Neural progenitor cell (in vitro differentiated cells): Measurements from ENCODE around the gene ASB15. TPM values are rescaled to one million over a fixed set of nuclear protein-coding genes. Genes with fewer than 3 reads are reported as not detected.

ENCODE experiments used
- DNase-seq: peaks from one replicate; pipeline ENCODE4 v3.0.0-alpha.2; 2016; ENCODE audit warnings: low spot score
- H2AFZ ChIP-seq: fragments of 200-600 bp; sonication (generic); replicated peaks from 2 replicates; pipeline ENCODE4 v1.6.1; 2016; ENCODE audit warnings: antibody characterized with exemption
- H3F3A ChIP-seq: fragments of 200-600 bp; sonication (generic); 2 replicates; pipeline ENCODE4 v1.6.1; 2016; ENCODE audit warnings: antibody characterized with exemption, low read depth
- H3K27ac ChIP-seq: fragments of 200-600 bp; sonication (generic); 2 replicates; pipeline ENCODE4 v1.5.1; 2016; ENCODE audit warnings: mild to moderate bottlenecking
- H3K27me3 ChIP-seq: fragments of 200-600 bp; sonication (generic); 2 replicates; pipeline ENCODE4 v1.6.1; 2016; ENCODE audit warnings: mild to moderate bottlenecking, moderate library complexity
- H3K36me3 ChIP-seq: fragments of 200-600 bp; sonication (generic); 2 replicates; pipeline ENCODE4 v1.5.1; 2016
- H3K4me1 ChIP-seq: fragments of 200-600 bp; sonication (generic); 2 replicates; pipeline ENCODE4 v1.6.1; 2016; ENCODE audit warnings: mixed run types
- H3K4me2 ChIP-seq: fragments of 200-600 bp; sonication (generic); 2 replicates; pipeline ENCODE4 v1.6.1; 2016
- H3K4me3 ChIP-seq: fragments of 200-600 bp; sonication (generic); 2 replicates; pipeline ENCODE4 v1.5.1; 2016
- H3K79me2 ChIP-seq: fragments of 200-600 bp; sonication (generic); 2 replicates; pipeline ENCODE4 v1.6.1; 2016; ENCODE audit warnings: low read depth
- H3K9ac ChIP-seq: fragments of 200-600 bp; sonication (generic); 2 replicates; pipeline ENCODE4 v1.6.1; 2016
- H3K9me3 ChIP-seq: fragments of 200-600 bp; sonication (generic); 2 replicates; pipeline ENCODE4 v1.5.1; 2016; ENCODE audit warnings: low read depth
- H4K20me1 ChIP-seq: fragments of 200-600 bp; sonication (generic); 2 replicates; pipeline ENCODE4 v1.6.1; 2016; ENCODE audit warnings: low read depth
- H3K27ac Mint-ChIP-seq: 3 replicates; pipeline ENCODE4 v1.8.0; 2021; ENCODE audit warnings: mixed read lengths
- H3K27me3 Mint-ChIP-seq: 2 replicates; pipeline ENCODE4 v1.8.0; 2022; ENCODE audit warnings: low read depth, mild to moderate bottlenecking, inconsistent platforms, moderate library complexity, mixed read lengths; ENCODE audit not compliant: insufficient read depth
- H3K36me3 Mint-ChIP-seq: 3 replicates; pipeline ENCODE4 v1.8.0; 2021; ENCODE audit warnings: mixed read lengths
- H3K4me1 Mint-ChIP-seq: 3 replicates; pipeline ENCODE4 v1.8.0; 2021; ENCODE audit warnings: mixed read lengths
- H3K4me3 Mint-ChIP-seq: 3 replicates; pipeline ENCODE4 v1.8.0; 2021; ENCODE audit warnings: mild to moderate bottlenecking, moderate library complexity, mixed read lengths
- H3K9me3 Mint-ChIP-seq: 3 replicates; pipeline ENCODE4 v1.8.0; 2020; ENCODE audit warnings: mixed read lengths
- CTCF ChIP-seq: fragments of 200-600 bp; sonication (generic); IDR thresholded peaks from 2 replicates; pipeline ENCODE4 v1.5.1; 2017; ENCODE audit warnings: antibody characterized with exemption, mild to moderate bottlenecking
- EZH2 ChIP-seq: fragments of 200-600 bp; sonication (generic); IDR thresholded peaks from 2 replicates; pipeline ENCODE4 v1.6.1; 2017; ENCODE audit warnings: antibody characterized with exemption, mild to moderate bottlenecking, moderate library complexity
- EZH2phosphoT487 ChIP-seq: fragments of 200-600 bp; sonication (generic); IDR thresholded peaks from 2 replicates; pipeline ENCODE4 v1.6.1; 2017; ENCODE audit warnings: antibody characterized with exemption
- total RNA-seq: library from RNA; depleted of rRNA; stranded (reverse); fragments of >200 nt; gene quantifications from 2 replicates; pipeline ENCODE4 v1.2.3, GENCODE V29; 2015; ENCODE audit warnings: low replicate concordance

The ASB15 gene
- total RNA-seq, 1 donor from 2014 or later, result not detected

GRCh38 chr7:123616223-123616622, 14.6 kb downstream of the ASB15 start:
- H3K4me1 ChIP-seq, result peaks cover 9% of the 10 kb centered on the region
- DNase-seq, result no peak
- no peak overlapping the region for H3K27ac Mint-ChIP-seq
- no peak overlapping the region for H2AFZ ChIP-seq
- no peaks in the 10 kb centered on the region for H3F3A ChIP-seq
- H3K79me2 ChIP-seq, result no peaks in the 10 kb centered on the region
- no peaks in the 10 kb centered on the region for H3K27me3 Mint-ChIP-seq
- no peaks in the 10 kb centered on the region for H3K9me3 ChIP-seq
- peaks cover 5% of the 10 kb centered on the region for H3K4me1 Mint-ChIP-seq
- H3K4me3 Mint-ChIP-seq, result no peak overlapping the region
- H3K36me3 Mint-ChIP-seq, result no peaks in the 10 kb centered on the region
- H3K9me3 Mint-ChIP-seq, result no peaks in the 10 kb centered on the region
- H3K4me2 ChIP-seq, result no peak overlapping the region
- no peaks in the 10 kb centered on the region for H3K36me3 ChIP-seq
- H3K4me3 ChIP-seq, result no peak overlapping the region
- TF ChIP-seq CTCF (no peak), EZH2 (no peak), EZH2phosphoT487 (no peak)
- H3K9ac ChIP-seq, result no peak overlapping the region
- no peaks in the 10 kb centered on the region for H4K20me1 ChIP-seq
- H3K27ac ChIP-seq, result no peak overlapping the region
- no peaks in the 10 kb centered on the region for H3K27me3 ChIP-seq

GRCh38 chr7:123621707-123622106, 20.1 kb downstream of the ASB15 start:
- H3K27me3 ChIP-seq, result no peaks in the 10 kb centered on the region
- TF ChIP-seq EZH2phosphoT487 (no peak), CTCF (no peak), EZH2 (no peak)
- no peak overlapping the region for H3K9ac ChIP-seq
- no peaks in the 10 kb centered on the region for H4K20me1 ChIP-seq
- H3F3A ChIP-seq, result no peaks in the 10 kb centered on the region
- H3K79me2 ChIP-seq, result no peaks in the 10 kb centered on the region
- no peaks in the 10 kb centered on the region for H3K9me3 Mint-ChIP-seq
- no peaks in the 10 kb centered on the region for H3K4me1 Mint-ChIP-seq
- H3K4me2 ChIP-seq, result no peak overlapping the region
- H3K36me3 ChIP-seq, result no peaks in the 10 kb centered on the region
- H2AFZ ChIP-seq, result no peak overlapping the region
- no peaks in the 10 kb centered on the region for H3K27me3 Mint-ChIP-seq
- H3K4me3 Mint-ChIP-seq, result no peak overlapping the region
- H3K4me3 ChIP-seq, result no peak overlapping the region
- H3K4me1 ChIP-seq, result no peaks in the 10 kb centered on the region
- no peak for DNase-seq
- H3K9me3 ChIP-seq, result no peaks in the 10 kb centered on the region
- H3K27ac Mint-ChIP-seq, result no peak overlapping the region
- H3K27ac ChIP-seq, result no peak overlapping the region
- no peaks in the 10 kb centered on the region for H3K36me3 Mint-ChIP-seq

- Histone ChIP-seq H3K79me2 (no peaks in the 10 kb centered on the region), H3K27ac (no peak overlapping the region), H3K9ac (no peak overlapping the region), H3K4me3 (no peak overlapping the region), H3K27me3 (no peaks in the 10 kb centered on the region), H2AFZ (peak overlapping the region; percentile 18), H4K20me1 (no peaks in the 10 kb centered on the region), H3F3A (no peaks in the 10 kb centered on the region), H3K4me1 (no peaks in the 10 kb centered on the region), H3K36me3 (no peaks in the 10 kb centered on the region), H3K4me2 (no peak overlapping the region), H3K9me3 (no peaks in the 10 kb centered on the region)
- H3K36me3 Mint-ChIP-seq, result no peaks in the 10 kb centered on the region
- H3K27me3 Mint-ChIP-seq, result no peaks in the 10 kb centered on the region
- H3K27ac Mint-ChIP-seq, result no peak overlapping the region
- peaks cover 2% of the 10 kb centered on the region for H3K9me3 Mint-ChIP-seq
- no peaks in the 10 kb centered on the region for H3K4me1 Mint-ChIP-seq
- no peak for TF ChIP-seq CTCF
- TF ChIP-seq EZH2, result no peak
- no peak for TF ChIP-seq EZH2phosphoT487
- H3K4me3 Mint-ChIP-seq, result no peak overlapping the region
- DNase-seq, result no peak
These were observed 21.2 kb downstream of the ASB15 start for GRCh38 chr7:123622660-123623386.
